ENCODE measurements around the gene NME4.
"Not testable (repeated sequence)": the region's sequence is repeated elsewhere in the genome, so short reads cannot be mapped to it uniquely, and the experiment has no call there.

Gene NME4

GRCh38 chr16:410516-411178 lies 13.6 kb downstream of the NME4 start:
- DNase-seq (ENCODE audit: extremely low read depth, low read depth): no peak
- TF ChIP-seq CTCF (IDR thresholded peaks at IDR 0.05; ENCODE audit: low read depth, low read length): no peak

- no peak for TF ChIP-seq CTCF (IDR thresholded peaks at IDR 0.05; ENCODE audit: low read depth, low read length)
- DNase-seq (ENCODE audit: extremely low read depth, low read depth): no peak
Measured at GRCh38 chr16:411576-412265, 14.7 kb downstream of the NME4 start.

- no peak for DNase-seq (ENCODE audit: extremely low read depth, low read depth)
- TF ChIP-seq CTCF (IDR thresholded peaks at IDR 0.05; ENCODE audit: low read depth, low read length): no peak
Measured at GRCh38 chr16:414395-415169, 17.6 kb downstream of the NME4 start.

GRCh38 chr16:415170-415498 lies 18.1 kb downstream of the NME4 start:
- DNase-seq (ENCODE audit: extremely low read depth, low read depth): not testable (repeated sequence)

- not testable (repeated sequence) for DNase-seq (ENCODE audit: extremely low read depth, low read depth)
Measured at GRCh38 chr16:422179-422578, 25.2 kb downstream of the NME4 start.

- DNase-seq (ENCODE audit: extremely low read depth, low read depth): peak; percentile 90
- TF ChIP-seq CTCF (IDR thresholded peaks at IDR 0.05; ENCODE audit: low read depth, low read length): no peak
Measured at GRCh38 chr16:424033-424622, 27.1 kb downstream of the NME4 start.

GRCh38 chr16:424623-425081 lies 27.7 kb downstream of the NME4 start:
- TF ChIP-seq CTCF (IDR thresholded peaks at IDR 0.05; ENCODE audit: low read depth, low read length): no peak
- no peak for DNase-seq (ENCODE audit: extremely low read depth, low read depth)

Measured in AG09319 (cell line).